SW480 (cell line): ENCODE data around the gene ODC1.
"Not testable (repeated sequence)": the region's sequence is repeated elsewhere in the genome, so short reads cannot be mapped to it uniquely, and the experiment has no call there.

ENCODE experiments used
- DNase-seq: peaks from one replicate; pipeline ENCODE4 v3.0.0-alpha.2; 2016; ENCODE audit warnings: low spot score

ODC1 gene

GRCh38 chr2:10447895-10448575, at the start of gene ODC1:
ODC1 (minus strand) TSS chr2:10448327; CDS start chr2:10445032, 3,295 bp downstream.
- DNase-seq, result peak; percentile 97

- DNase-seq, result peak; percentile 95
Measured at GRCh38 chr2:10497797-10498251, 49.7 kb upstream of the ODC1 start.

- DNase-seq, result no peak
Measured at GRCh38 chr2:10495988-10496313, 47.8 kb upstream of the ODC1 start.

- DNase-seq, result no peak
Measured at GRCh38 chr2:10495311-10495987, 47.3 kb upstream of the ODC1 start.

GRCh38 chr2:10494351-10495066, 46.4 kb upstream of the ODC1 start:
- no peak for DNase-seq

- peak; percentile 80 for DNase-seq
Measured at GRCh38 chr2:10493634-10494281, 45.6 kb upstream of the ODC1 start.

- no peak for DNase-seq
Measured at GRCh38 chr2:10493075-10493633, 45.0 kb upstream of the ODC1 start.

- no peak for DNase-seq
Measured at GRCh38 chr2:10490806-10491291, 42.7 kb upstream of the ODC1 start.

- DNase-seq, result no peak
Measured at GRCh38 chr2:10489842-10490555, 41.9 kb upstream of the ODC1 start.

GRCh38 chr2:10488142-10488541, 40.0 kb upstream of the ODC1 start:
- DNase-seq, result not testable (repeated sequence)

- DNase-seq, result not testable (repeated sequence)
Measured at GRCh38 chr2:10487741-10488104, 39.6 kb upstream of the ODC1 start.

GRCh38 chr2:10487081-10487740, 39.1 kb upstream of the ODC1 start:
- DNase-seq, result peak; percentile 32

GRCh38 chr2:10486601-10487079, 38.5 kb upstream of the ODC1 start:
- no peak for DNase-seq

- DNase-seq, result no peak
Measured at GRCh38 chr2:10486091-10486490, 38.0 kb upstream of the ODC1 start.

- DNase-seq, result no peak
Measured at GRCh38 chr2:10482913-10483312, 34.8 kb upstream of the ODC1 start.

GRCh38 chr2:10482460-10482859, 34.3 kb upstream of the ODC1 start:
- DNase-seq, result no peak

GRCh38 chr2:10481666-10482157, 33.6 kb upstream of the ODC1 start:
- no peak for DNase-seq

GRCh38 chr2:10481055-10481665, 33.0 kb upstream of the ODC1 start:
- DNase-seq, result no peak

- no peak for DNase-seq
Measured at GRCh38 chr2:10480359-10480949, 32.3 kb upstream of the ODC1 start.

GRCh38 chr2:10478916-10479315, 30.8 kb upstream of the ODC1 start:
- no peak for DNase-seq
